Natural killer cell (primary cell): ENCODE data around the gene OTOGL. TPM values are rescaled to one million over a fixed set of nuclear protein-coding genes. Genes with fewer than 3 reads are reported as not detected.

Experiments
- ATAC-seq, 3 donors: fragments of 150-1000 bp in 2 of 3; fragments of 200-7000 bp in 1 of 3; cut with Tn5 transposase; 1 replicate in 1 of 3; 2 replicates in 2 of 3; pipeline ENCODE4 v1.10.0; 2021; ENCODE audit warnings: mild to moderate bottlenecking in 2 of 3, moderate library complexity in 2 of 3
- DNase-seq, 2 donors: peaks; one replicate each; pipeline versions ENCODE4 v3.0.0 to v3.0.0-alpha.2; 2013 to 2021; ENCODE audit warnings: mixed read lengths in 1 of 2
- H3K27ac ChIP-seq: one replicate; pipeline ENCODE4 v1.5.1; 2013; ENCODE audit warnings: mild to moderate bottlenecking, low read length
- H3K27me3 ChIP-seq: one replicate; pipeline ENCODE4 v1.6.1; 2013; ENCODE audit warnings: low read length; ENCODE audit not compliant: control insufficient read depth, insufficient read depth
- H3K36me3 ChIP-seq: one replicate; pipeline ENCODE4 v1.6.1; 2013; ENCODE audit warnings: low read length; ENCODE audit not compliant: control insufficient read depth, insufficient read depth
- H3K4me1 ChIP-seq: one replicate; pipeline ENCODE4 v1.6.1; 2013; ENCODE audit warnings: low read length; ENCODE audit not compliant: control insufficient read depth, insufficient read depth
- H3K4me3 ChIP-seq: one replicate; pipeline ENCODE4 v1.5.1; 2013; ENCODE audit warnings: low read length
- H3K9me3 ChIP-seq: one replicate; pipeline ENCODE4 v1.6.1; 2013; ENCODE audit warnings: low read length; ENCODE audit not compliant: control insufficient read depth, insufficient read depth
- H3K27ac Mint-ChIP-seq, 2 donors: one replicate each; pipeline ENCODE4 v1.8.0; 2022; ENCODE audit warnings: mild to moderate bottlenecking in 2 of 2, mixed read lengths in 2 of 2, moderate library complexity in 1 of 2
- H3K27me3 Mint-ChIP-seq, 2 donors: one replicate each; pipeline ENCODE4 v1.8.0; 2022; ENCODE audit warnings: low read depth in 2 of 2, mixed read lengths in 2 of 2
- H3K36me3 Mint-ChIP-seq: one replicate; pipeline ENCODE4 v1.8.0; 2022; ENCODE audit warnings: mixed read lengths
- H3K4me1 Mint-ChIP-seq, 2 donors: one replicate each; pipeline ENCODE4 v1.8.0; 2022; ENCODE audit warnings: mixed read lengths in 2 of 2
- H3K4me3 Mint-ChIP-seq: one replicate; pipeline ENCODE4 v1.8.0; 2022; ENCODE audit warnings: mild to moderate bottlenecking, moderate library complexity, mixed read lengths
- H3K9me3 Mint-ChIP-seq, 2 donors: one replicate each; pipeline ENCODE4 v1.8.0; 2022; ENCODE audit warnings: mixed read lengths in 2 of 2
- CTCF ChIP-seq: fragments of 200-600 bp; IDR thresholded peaks from one replicate; pipeline ENCODE4 v1.8.0; 2022; ENCODE audit warnings: antibody characterized with exemption
- WGBS: methylation state at CpG from one replicate; pipeline ENCODE4 v1.1.7; 2013; ENCODE audit warnings: missing lambda C conversion rate; ENCODE audit not compliant: insufficient coverage; 5-methylcytosine and 5-hydroxymethylcytosine counted together
- intact Hi-C: fragments of 100-400 bp; cut with micrococcal nuclease; formaldehyde crosslinking; loops from one replicate; pipeline ENCODE4 v1.14.2; 2022
- total RNA-seq, 4 donors: library from RNA; stranded (reverse); fragments of 120-200 nt in 1 of 4; gene quantifications; one replicate each; pipeline versions ENCODE4 v1.2.3 to v1.2.4, GENCODE V29; 2013 to 2022

Gene OTOGL
- total RNA-seq, 3 donors from 2014 or later (not counting 1 experiment from before 2014, with no cell fraction given): not detected

GRCh38 chr12:80264386-80264785 is 165.0 kb downstream of the OTOGL start:
- Mint-ChIP-seq H3K4me1 (peaks cover 21 to 23% of the 10 kb centered on the region in 2 donors), H3K36me3 (no peaks in the 10 kb centered on the region), H3K27me3 (peaks cover 12 to 15% of the 10 kb centered on the region in 2 donors), H3K4me3 (no peak overlapping the region), H3K9me3 (no peaks in the 10 kb centered on the region), H3K27ac (no peak overlapping the region)
- no peak for TF ChIP-seq CTCF
- H3K4me1 ChIP-seq: peaks cover 2% of the 10 kb centered on the region
- H3K27me3 ChIP-seq: no peaks in the 10 kb centered on the region
- no peak overlapping the region for H3K4me3 ChIP-seq
- H3K9me3 ChIP-seq: no peaks in the 10 kb centered on the region
- no peaks in the 10 kb centered on the region for H3K36me3 ChIP-seq
- intact Hi-C loops: no loop called here
- no peak for ATAC-seq
- DNase-seq: no peak
- no peak overlapping the region for H3K27ac ChIP-seq

- Mint-ChIP-seq H3K4me1 (peaks cover 26 to 28% of the 10 kb centered on the region in 2 donors), H3K9me3 (no peaks in the 10 kb centered on the region), H3K27ac (no peak overlapping the region), H3K27me3 (peaks cover 9 to 10% of the 10 kb centered on the region in 2 donors), H3K36me3 (no peaks in the 10 kb centered on the region), H3K4me3 (no peak overlapping the region)
- WGBS: 95% methylated on average over 5 of the region's 5 CpGs
- no peak for TF ChIP-seq CTCF
- no peaks in the 10 kb centered on the region for H3K9me3 ChIP-seq
- ATAC-seq (no peak), DNase-seq (no peak)
- H3K36me3 ChIP-seq: no peaks in the 10 kb centered on the region
- intact Hi-C loops: no loop called here
- H3K4me1 ChIP-seq: peaks cover 2% of the 10 kb centered on the region
- H3K27me3 ChIP-seq: no peaks in the 10 kb centered on the region
- no peak overlapping the region for H3K27ac ChIP-seq
- H3K4me3 ChIP-seq: no peak overlapping the region
Measured at GRCh38 chr12:80264891-80265290, 165.6 kb downstream of the OTOGL start.

- no peak for TF ChIP-seq CTCF
- peaks cover 4% of the 10 kb centered on the region in 2 donors for H3K27me3 Mint-ChIP-seq
- Histone ChIP-seq H3K27me3 (no peaks in the 10 kb centered on the region), H3K9me3 (no peaks in the 10 kb centered on the region), H3K36me3 (no peaks in the 10 kb centered on the region), H3K4me1 (peaks cover 2% of the 10 kb centered on the region), H3K4me3 (no peak overlapping the region), H3K27ac (no peak overlapping the region)
- peaks cover 16% of the 10 kb centered on the region in 2 donors for H3K4me1 Mint-ChIP-seq
- H3K4me3 Mint-ChIP-seq: no peak overlapping the region
- intact Hi-C loops: no loop called here
- H3K9me3 Mint-ChIP-seq: no peaks in the 10 kb centered on the region
- H3K27ac Mint-ChIP-seq: no peak overlapping the region
- ATAC-seq (peak; percentile 74 to 91 (median 89)), DNase-seq (no peak)
- no peaks in the 10 kb centered on the region for H3K36me3 Mint-ChIP-seq
Measured at GRCh38 chr12:80268924-80269749, 169.8 kb downstream of the OTOGL start.
